HG03060 (cell line): ENCODE results near the gene ATF7IP2.
A peak's percentile ranks its signal among the peaks of the same experiment; 100 is the strongest.
"Not testable (repeated sequence)": the region's sequence is repeated elsewhere in the genome, so short reads cannot be mapped to it uniquely, and the experiment has no call there.

Source experiments
- ATAC-seq: cut with Tn5 transposase; IDR thresholded peaks from one replicate; pipeline ENCODE4 v1.9.1; 2021; ENCODE audit warnings: low read depth, moderate number of reproducible peaks; ENCODE audit not compliant: unreplicated experiment

The ATF7IP2 gene

GRCh38 chr16:10502776-10503175, 116.9 kb downstream of the ATF7IP2 start:
- ATAC-seq: no peak

GRCh38 chr16:10504404-10504885, 118.6 kb downstream of the ATF7IP2 start:
- ATAC-seq: no peak

- not testable (repeated sequence) for ATAC-seq
Measured at GRCh38 chr16:10505286-10505685, 119.4 kb downstream of the ATF7IP2 start.

GRCh38 chr16:10509534-10510025, 123.7 kb downstream of the ATF7IP2 start:
- peak; percentile 62 for ATAC-seq

GRCh38 chr16:10510279-10510678, 124.4 kb downstream of the ATF7IP2 start:
- no peak for ATAC-seq

GRCh38 chr16:10511829-10512228, 126.0 kb downstream of the ATF7IP2 start:
- no peak for ATAC-seq

GRCh38 chr16:10514369-10515055, 128.7 kb downstream of the ATF7IP2 start:
- no peak for ATAC-seq

GRCh38 chr16:10517868-10518267, 132.0 kb downstream of the ATF7IP2 start:
- ATAC-seq: no peak

GRCh38 chr16:10518479-10519041, 132.7 kb downstream of the ATF7IP2 start:
- ATAC-seq: no peak

- no peak for ATAC-seq
Measured at GRCh38 chr16:10519297-10519696, 133.4 kb downstream of the ATF7IP2 start.

- ATAC-seq: no peak
Measured at GRCh38 chr16:10519929-10520868, 134.3 kb downstream of the ATF7IP2 start.

GRCh38 chr16:10520869-10521578, 135.2 kb downstream of the ATF7IP2 start:
- ATAC-seq: no peak

GRCh38 chr16:10521681-10522274, 135.9 kb downstream of the ATF7IP2 start:
- no peak for ATAC-seq

GRCh38 chr16:10522966-10523365, 137.1 kb downstream of the ATF7IP2 start:
- no peak for ATAC-seq

GRCh38 chr16:10525214-10525825, 139.5 kb downstream of the ATF7IP2 start:
- no peak for ATAC-seq

GRCh38 chr16:10526962-10527361, 141.1 kb downstream of the ATF7IP2 start:
- no peak for ATAC-seq

GRCh38 chr16:10528635-10529034, 142.8 kb downstream of the ATF7IP2 start:
- no peak for ATAC-seq

- ATAC-seq: no peak
Measured at GRCh38 chr16:10529895-10530669, 144.2 kb downstream of the ATF7IP2 start.

- ATAC-seq: no peak
Measured at GRCh38 chr16:10530685-10531084, 144.8 kb downstream of the ATF7IP2 start.
